Lower leg skin (tissue), 4 donors: ENCODE results near the gene CARD16. TPM values are rescaled to one million over a fixed set of nuclear protein-coding genes. Genes with fewer than 3 reads are reported as not detected.

Experiments
- DNase-seq, 2 donors: peaks; one replicate each; pipeline ENCODE4 v3.0.0-alpha.2; 2019; ENCODE audit warnings: low spot score in 2 of 2
- H3K4me3 ChIP-seq: fragments of 200-600 bp; sonication (generic); 2 replicates; pipeline ENCODE4 v1.5.1; 2017; ENCODE audit warnings: mild to moderate bottlenecking, low read depth; ENCODE audit not compliant: poor library complexity, severe bottlenecking
- POLR2A ChIP-seq, 2 donors: fragments of 450-650 bp; IDR thresholded peaks; one replicate each; pipeline ENCODE4 v1.6.1; 2016 to 2017; ENCODE audit warnings: antibody characterized with exemption in 2 of 2, mild to moderate bottlenecking in 1 of 2, moderate library complexity in 1 of 2
- WGBS, 2 donors: methylation state at CpG; one replicate each; pipeline ENCODE4 v1.1.5; 2018; 5-methylcytosine and 5-hydroxymethylcytosine counted together
- intact Hi-C: fragments of 100-400 bp; cut with DNase I; formaldehyde crosslinking; loops from one replicate; pipeline ENCODE4 v1.15.0; 2023; ENCODE audit warnings: low total_unique reads
- total RNA-seq, 4 donors: library from RNA; depleted of rRNA; stranded (reverse); fragments of >200 nt; gene quantifications; one replicate each; pipeline ENCODE4 v1.1.0, GENCODE V29; 2016
- TF ChIP-seq, protein P1 (sequence below), 3 donors: fragments of 450-650 bp; IDR thresholded peaks; one replicate each; pipeline ENCODE4 v1.5.1; 2016; ENCODE audit warnings: antibody characterized with exemption in 3 of 3, mild to moderate bottlenecking in 3 of 3, moderate library complexity in 2 of 3

The CARD16 gene
- total RNA-seq, 4 donors from 2014 or later = 3.8 to 9.0 (median 4.4) TPM

DNA sequence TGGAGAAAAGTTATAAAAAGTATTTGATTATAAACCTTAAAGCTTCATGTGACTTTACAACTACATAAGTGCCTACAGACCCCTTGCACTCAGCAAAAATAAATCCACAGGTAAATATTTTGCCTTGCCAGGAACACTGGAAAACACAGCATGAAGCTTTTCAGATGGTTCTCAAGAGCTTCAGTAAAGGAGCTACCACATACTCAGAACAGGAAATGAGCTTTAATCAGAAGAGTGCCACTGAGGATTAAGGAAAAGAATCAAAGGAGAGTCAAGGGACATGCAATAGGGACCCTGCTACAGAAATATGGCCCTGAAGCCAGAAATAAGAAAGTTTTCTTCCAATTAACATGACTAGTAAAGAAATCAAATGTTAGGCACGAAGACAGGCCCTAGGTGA is 11.4 kb downstream of the CARD16 start:
- TF ChIP-seq, protein P1, sequence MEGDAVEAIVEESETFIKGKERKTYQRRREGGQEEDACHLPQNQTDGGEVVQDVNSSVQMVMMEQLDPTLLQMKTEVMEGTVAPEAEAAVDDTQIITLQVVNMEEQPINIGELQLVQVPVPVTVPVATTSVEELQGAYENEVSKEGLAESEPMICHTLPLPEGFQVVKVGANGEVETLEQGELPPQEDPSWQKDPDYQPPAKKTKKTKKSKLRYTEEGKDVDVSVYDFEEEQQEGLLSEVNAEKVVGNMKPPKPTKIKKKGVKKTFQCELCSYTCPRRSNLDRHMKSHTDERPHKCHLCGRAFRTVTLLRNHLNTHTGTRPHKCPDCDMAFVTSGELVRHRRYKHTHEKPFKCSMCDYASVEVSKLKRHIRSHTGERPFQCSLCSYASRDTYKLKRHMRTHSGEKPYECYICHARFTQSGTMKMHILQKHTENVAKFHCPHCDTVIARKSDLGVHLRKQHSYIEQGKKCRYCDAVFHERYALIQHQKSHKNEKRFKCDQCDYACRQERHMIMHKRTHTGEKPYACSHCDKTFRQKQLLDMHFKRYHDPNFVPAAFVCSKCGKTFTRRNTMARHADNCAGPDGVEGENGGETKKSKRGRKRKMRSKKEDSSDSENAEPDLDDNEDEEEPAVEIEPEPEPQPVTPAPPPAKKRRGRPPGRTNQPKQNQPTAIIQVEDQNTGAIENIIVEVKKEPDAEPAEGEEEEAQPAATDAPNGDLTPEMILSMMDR (IDR thresholded peaks at IDR 0.05) = no peak
- no peak for TF ChIP-seq POLR2A (IDR thresholded peaks at IDR 0.05)
- no peak for DNase-seq
- WGBS, 2 donors = 46 to 66% methylated on average over 1 of the region's 1 CpG
- no peak overlapping the region for H3K4me3 ChIP-seq
- intact Hi-C loops = no loop called here

DNA sequence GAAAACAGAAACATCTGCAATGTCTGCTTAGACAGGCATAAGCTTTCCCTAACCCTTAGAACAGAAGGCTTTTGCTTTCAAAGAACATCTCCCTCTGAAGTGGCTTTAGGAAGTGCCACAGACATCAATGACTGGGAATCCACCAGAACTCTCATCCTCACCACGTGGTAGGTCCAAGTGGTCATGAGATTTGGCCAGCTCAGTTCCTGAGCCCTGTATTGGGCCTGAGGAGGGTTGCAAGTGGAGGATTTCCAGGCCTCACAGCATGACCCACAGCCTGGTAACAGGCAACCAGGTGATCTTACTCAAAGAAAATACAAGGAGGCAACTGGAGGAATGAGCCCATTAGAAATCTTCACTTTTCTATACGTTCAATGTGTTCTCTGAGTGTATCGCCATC is 11.8 kb downstream of the CARD16 start:
- WGBS, 2 donors = 73 to 79% methylated on average over 3 of the region's 3 CpGs
- DNase-seq = no peak
- no peak overlapping the region for H3K4me3 ChIP-seq
- no peak for TF ChIP-seq POLR2A (IDR thresholded peaks at IDR 0.05)
- TF ChIP-seq, protein P1 (IDR thresholded peaks at IDR 0.05) = no peak
- intact Hi-C loops = no loop called here

DNA sequence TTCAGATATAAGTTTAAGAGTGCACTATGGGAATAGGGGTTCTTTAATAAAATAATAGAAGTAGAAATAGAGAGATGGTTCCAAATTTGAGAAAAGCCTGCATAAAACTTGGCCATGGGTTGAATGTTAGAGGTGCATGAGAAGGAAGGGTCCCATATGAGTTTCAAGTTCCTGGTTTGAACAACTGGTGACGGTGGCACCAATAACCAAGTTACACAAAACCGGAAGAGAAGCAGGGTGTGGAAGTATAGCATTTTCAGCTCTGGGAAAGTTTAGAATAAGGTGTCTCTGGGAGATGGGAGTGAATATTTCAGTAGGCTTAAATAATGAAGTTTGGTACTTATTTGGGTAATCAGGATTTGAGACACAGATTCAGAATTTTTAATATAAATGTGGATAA is 12.6 kb downstream of the CARD16 start:
- DNase-seq = no peak
- TF ChIP-seq, protein P1 (IDR thresholded peaks at IDR 0.05) = no peak
- TF ChIP-seq POLR2A (IDR thresholded peaks at IDR 0.05) = no peak
- intact Hi-C loops = no loop called here
- 52 to 74% methylated on average over 2 of the region's 2 CpGs for WGBS, 2 donors
- no peak overlapping the region for H3K4me3 ChIP-seq

DNA sequence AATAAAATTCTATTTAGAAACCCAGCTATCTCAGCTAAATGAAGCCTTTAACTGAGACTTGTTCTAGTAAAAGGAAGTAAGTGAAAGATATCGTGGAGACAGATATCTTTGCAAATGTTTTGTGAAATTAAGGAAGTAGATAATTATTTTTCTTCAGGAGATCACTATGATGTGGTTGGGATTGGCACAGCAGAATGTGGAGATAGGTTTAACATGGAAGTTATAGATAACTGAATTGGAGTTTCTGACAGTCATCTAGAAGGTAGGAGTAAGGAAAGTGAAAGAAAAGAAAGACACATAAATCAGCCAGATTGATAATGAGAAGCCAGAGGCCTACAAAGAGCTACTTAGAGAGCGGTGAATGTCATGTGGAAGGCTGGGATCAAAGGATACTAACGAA is 17.5 kb downstream of the CARD16 start:
- WGBS, 2 donors = 76 to 82% methylated on average over 3 of the region's 3 CpGs
- no peak overlapping the region for H3K4me3 ChIP-seq
- TF ChIP-seq POLR2A (IDR thresholded peaks at IDR 0.05) = no peak
- TF ChIP-seq, protein P1 (IDR thresholded peaks at IDR 0.05) = no peak
- no peak for DNase-seq
- intact Hi-C loops = no loop called here

DNA sequence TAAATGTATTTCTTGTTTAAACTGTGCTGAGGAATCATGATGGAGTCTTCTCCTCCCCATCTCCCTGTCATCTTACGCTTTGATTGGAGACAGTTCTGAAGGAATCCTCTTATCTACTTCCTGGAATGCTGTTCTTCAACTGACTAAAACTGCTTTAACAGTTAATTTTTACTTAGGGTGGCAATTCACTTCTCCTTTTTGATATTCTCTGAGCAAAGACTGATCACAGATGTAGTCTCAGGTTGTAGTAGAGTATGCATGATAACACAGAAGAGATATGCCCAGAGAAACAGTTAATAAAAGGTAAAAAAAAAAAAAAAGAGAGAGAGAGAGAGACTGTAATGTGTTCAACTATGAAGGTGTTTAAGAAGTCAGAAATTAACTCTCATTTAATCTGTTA is 20.7 kb downstream of the CARD16 start:
- 70 to 97% methylated on average over 1 of the region's 1 CpG for WGBS, 2 donors
- intact Hi-C loops = no loop called here
- TF ChIP-seq, protein P1 (IDR thresholded peaks at IDR 0.05) = no peak
- TF ChIP-seq POLR2A (IDR thresholded peaks at IDR 0.05) = no peak
- DNase-seq = no peak
- no peak overlapping the region for H3K4me3 ChIP-seq

DNA sequence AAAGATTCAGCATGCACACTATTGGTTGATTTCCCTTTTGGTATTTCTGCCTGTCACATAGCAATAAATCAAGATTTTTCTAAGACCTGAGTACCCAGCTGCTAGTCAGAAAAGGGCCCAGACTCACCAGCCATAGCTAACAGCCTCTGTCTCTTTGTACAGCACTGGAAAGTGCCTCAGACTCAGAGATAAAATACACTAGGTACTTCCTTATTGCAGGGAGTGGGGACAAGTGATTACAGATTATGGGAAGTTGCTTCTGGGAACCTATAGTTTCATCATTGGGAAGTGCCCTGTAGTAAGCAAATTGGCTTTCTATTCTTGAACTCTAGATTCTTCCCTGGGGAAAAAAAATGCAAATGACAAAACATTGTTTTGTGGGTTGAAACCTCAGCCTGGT is 22.1 kb downstream of the CARD16 start, which contains the start of gene CASP5:
CASP5 (minus strand) TSS at position 166 of the 400 bp plus-strand sequence; CDS start at position 134, 32 bp downstream.
- intact Hi-C loops = no loop called here
- no peak for TF ChIP-seq POLR2A (IDR thresholded peaks at IDR 0.05)
- TF ChIP-seq, protein P1 (IDR thresholded peaks at IDR 0.05) = no peak
- H3K4me3 ChIP-seq = no peak within 1 kb of the TSS
- no peak for DNase-seq
